T-helper 1 cell treated with Interleukin-12 subunit alpha and Interleukin-12 subunit beta and Interleukin-4 antibody, amounts not matched to agents 30 μg/mL and 1 μg/mL, for 36 hours (primary cell): ENCODE measurements around the gene SUPT5H.

ENCODE experiments used
- H3K27ac Mint-ChIP-seq: one replicate; pipeline ENCODE4 v1.8.0; 2021; ENCODE audit warnings: mild to moderate bottlenecking, mixed read lengths
- H3K27me3 Mint-ChIP-seq: one replicate; pipeline ENCODE4 v1.8.0; 2021; ENCODE audit warnings: low read depth, mixed read lengths
- H3K36me3 Mint-ChIP-seq: one replicate; pipeline ENCODE4 v1.8.0; 2021; ENCODE audit warnings: low read depth, mixed read lengths
- H3K4me1 Mint-ChIP-seq: one replicate; pipeline ENCODE4 v1.8.0; 2021; ENCODE audit warnings: low read depth, mixed read lengths
- H3K4me3 Mint-ChIP-seq: one replicate; pipeline ENCODE4 v1.8.0; 2021; ENCODE audit warnings: mild to moderate bottlenecking, moderate library complexity, mixed read lengths
- H3K9me3 Mint-ChIP-seq: one replicate; pipeline ENCODE4 v1.8.0; 2021; ENCODE audit warnings: mixed read lengths

Gene SUPT5H

GRCh38 chr19:39406656-39407409 is 38.5 kb upstream of the SUPT5H start, which contains the start of gene ZFP36:
TSS of gene ZFP36 (plus strand) at chr19:39406847. CDS start at chr19:39406905, 58 bp downstream.
- Mint-ChIP-seq H3K36me3 (peaks cover 24% of the 10 kb centered on the region), H3K4me3 (peak within 1 kb of the TSS; percentile 96), H3K4me1 (peaks cover 49% of the 10 kb centered on the region), H3K27ac (peak within 1 kb of the TSS; percentile 98), H3K27me3 (no peaks in the 10 kb centered on the region), H3K9me3 (no peaks in the 10 kb centered on the region)

- Mint-ChIP-seq H3K9me3 (no peaks in the 10 kb centered on the region), H3K27me3 (no peaks in the 10 kb centered on the region), H3K36me3 (peaks cover 24% of the 10 kb centered on the region), H3K4me1 (peaks cover 47% of the 10 kb centered on the region), H3K27ac (peak overlapping the region; percentile 98), H3K4me3 (peak overlapping the region; percentile 96)
Measured at GRCh38 chr19:39407410-39407659, 38.0 kb upstream of the SUPT5H start.

GRCh38 chr19:39407660-39408391 is 37.6 kb upstream of the SUPT5H start:
- H3K4me3 Mint-ChIP-seq, result peak overlapping the region; percentile 96
- H3K9me3 Mint-ChIP-seq, result no peaks in the 10 kb centered on the region
- H3K36me3 Mint-ChIP-seq, result peaks cover 24% of the 10 kb centered on the region
- peak overlapping the region; percentile 98 for H3K27ac Mint-ChIP-seq
- H3K4me1 Mint-ChIP-seq, result peaks cover 44% of the 10 kb centered on the region
- H3K27me3 Mint-ChIP-seq, result no peaks in the 10 kb centered on the region

- H3K4me3 Mint-ChIP-seq, result peak overlapping the region; percentile 96
- peaks cover 44% of the 10 kb centered on the region for H3K4me1 Mint-ChIP-seq
- no peaks in the 10 kb centered on the region for H3K9me3 Mint-ChIP-seq
- peaks cover 24% of the 10 kb centered on the region for H3K36me3 Mint-ChIP-seq
- no peaks in the 10 kb centered on the region for H3K27me3 Mint-ChIP-seq
- peak overlapping the region; percentile 98 for H3K27ac Mint-ChIP-seq
Measured at GRCh38 chr19:39408392-39409207, 36.8 kb upstream of the SUPT5H start.

DNA sequence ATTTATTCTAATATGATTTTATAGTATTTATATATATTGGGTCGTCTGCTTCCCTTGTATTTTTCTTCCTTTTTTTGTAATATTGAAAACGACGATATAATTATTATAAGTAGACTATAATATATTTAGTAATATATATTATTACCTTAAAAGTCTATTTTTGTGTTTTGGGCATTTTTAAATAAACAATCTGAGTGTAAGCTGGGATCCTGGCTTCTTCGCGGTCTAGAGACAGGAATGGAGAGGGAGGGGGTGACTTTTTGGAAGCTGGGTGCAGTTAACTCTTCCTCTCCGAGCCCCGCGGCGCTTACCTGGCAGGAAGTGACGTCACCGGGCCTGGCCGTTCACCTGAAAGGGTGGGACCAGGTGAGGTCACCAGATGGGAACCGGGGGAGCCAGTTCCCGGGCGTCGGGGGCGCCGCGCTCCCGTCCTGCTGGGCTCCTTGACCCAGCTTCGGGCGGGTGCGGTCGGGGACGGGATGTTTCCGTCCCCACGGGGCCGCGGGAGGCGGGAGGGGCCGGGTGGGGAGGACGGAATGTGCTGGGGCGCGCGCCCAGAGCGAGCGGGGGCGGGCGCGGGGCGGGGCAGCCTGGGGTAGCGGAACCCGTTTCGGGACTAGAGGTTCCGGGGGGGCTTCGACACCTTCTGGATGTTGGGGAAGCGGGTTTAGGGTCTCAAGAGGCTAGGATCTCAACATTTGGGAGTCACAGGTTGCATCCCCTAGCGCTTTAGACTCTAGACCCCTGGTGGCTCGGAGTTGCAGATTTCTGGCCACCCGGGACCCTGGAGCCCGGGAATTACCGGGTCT is 36.0 kb upstream of the SUPT5H start:
- H3K27me3 Mint-ChIP-seq, result no peaks in the 10 kb centered on the region
- peaks cover 47% of the 10 kb centered on the region for H3K4me1 Mint-ChIP-seq
- peaks cover 24% of the 10 kb centered on the region for H3K36me3 Mint-ChIP-seq
- H3K9me3 Mint-ChIP-seq, result no peaks in the 10 kb centered on the region
- peak overlapping the region; percentile 98 for H3K27ac Mint-ChIP-seq
- H3K4me3 Mint-ChIP-seq, result peak overlapping the region; percentile 96

- H3K4me1 Mint-ChIP-seq, result peaks cover 46% of the 10 kb centered on the region
- H3K36me3 Mint-ChIP-seq, result peaks cover 24% of the 10 kb centered on the region
- peak overlapping the region; percentile 78 for H3K4me3 Mint-ChIP-seq
- no peaks in the 10 kb centered on the region for H3K27me3 Mint-ChIP-seq
- H3K27ac Mint-ChIP-seq, result peak overlapping the region; percentile 96
- no peaks in the 10 kb centered on the region for H3K9me3 Mint-ChIP-seq
Measured at GRCh38 chr19:39410017-39410830, 35.2 kb upstream of the SUPT5H start.

DNA sequence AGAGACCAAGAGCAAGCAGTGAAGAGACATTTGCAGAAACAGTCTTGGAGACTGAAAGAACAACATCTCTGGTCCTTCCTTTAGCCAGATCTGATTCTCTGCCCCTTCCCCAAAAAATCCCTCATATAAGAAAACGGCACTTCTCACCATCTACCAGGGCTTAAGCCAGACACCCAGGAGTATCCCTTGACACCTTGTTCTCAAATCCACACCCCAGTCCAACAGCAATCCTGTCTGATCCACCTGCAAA is 34.6 kb upstream of the SUPT5H start:
- Mint-ChIP-seq H3K4me1 (peaks cover 41% of the 10 kb centered on the region), H3K4me3 (peak overlapping the region; percentile 78), H3K27ac (peak overlapping the region; percentile 96), H3K36me3 (peaks cover 24% of the 10 kb centered on the region), H3K9me3 (no peaks in the 10 kb centered on the region), H3K27me3 (no peaks in the 10 kb centered on the region)

GRCh38 chr19:39411081-39411831 is 34.1 kb upstream of the SUPT5H start:
- H3K4me1 Mint-ChIP-seq, result peaks cover 37% of the 10 kb centered on the region
- H3K27me3 Mint-ChIP-seq, result no peaks in the 10 kb centered on the region
- peaks cover 24% of the 10 kb centered on the region for H3K36me3 Mint-ChIP-seq
- H3K27ac Mint-ChIP-seq, result peak overlapping the region; percentile 96
- peak overlapping the region; percentile 78 for H3K4me3 Mint-ChIP-seq
- no peaks in the 10 kb centered on the region for H3K9me3 Mint-ChIP-seq

DNA sequence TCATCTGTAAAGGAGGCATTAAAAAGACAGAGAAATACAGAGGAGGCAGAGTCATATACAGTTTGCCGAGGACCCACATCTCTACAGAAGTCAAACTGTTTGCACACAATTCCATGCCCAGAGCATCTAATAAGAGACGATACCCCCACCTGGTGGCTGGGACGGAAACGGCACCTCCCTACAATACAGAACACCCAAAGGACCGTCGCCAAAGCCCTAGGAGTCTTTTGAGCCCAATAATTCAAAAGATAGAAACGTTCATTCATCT is 33.6 kb upstream of the SUPT5H start:
- Mint-ChIP-seq H3K27me3 (no peaks in the 10 kb centered on the region), H3K36me3 (peaks cover 24% of the 10 kb centered on the region), H3K9me3 (no peaks in the 10 kb centered on the region), H3K4me1 (peaks cover 36% of the 10 kb centered on the region), H3K4me3 (peak overlapping the region; percentile 78), H3K27ac (peak overlapping the region; percentile 96)

DNA sequence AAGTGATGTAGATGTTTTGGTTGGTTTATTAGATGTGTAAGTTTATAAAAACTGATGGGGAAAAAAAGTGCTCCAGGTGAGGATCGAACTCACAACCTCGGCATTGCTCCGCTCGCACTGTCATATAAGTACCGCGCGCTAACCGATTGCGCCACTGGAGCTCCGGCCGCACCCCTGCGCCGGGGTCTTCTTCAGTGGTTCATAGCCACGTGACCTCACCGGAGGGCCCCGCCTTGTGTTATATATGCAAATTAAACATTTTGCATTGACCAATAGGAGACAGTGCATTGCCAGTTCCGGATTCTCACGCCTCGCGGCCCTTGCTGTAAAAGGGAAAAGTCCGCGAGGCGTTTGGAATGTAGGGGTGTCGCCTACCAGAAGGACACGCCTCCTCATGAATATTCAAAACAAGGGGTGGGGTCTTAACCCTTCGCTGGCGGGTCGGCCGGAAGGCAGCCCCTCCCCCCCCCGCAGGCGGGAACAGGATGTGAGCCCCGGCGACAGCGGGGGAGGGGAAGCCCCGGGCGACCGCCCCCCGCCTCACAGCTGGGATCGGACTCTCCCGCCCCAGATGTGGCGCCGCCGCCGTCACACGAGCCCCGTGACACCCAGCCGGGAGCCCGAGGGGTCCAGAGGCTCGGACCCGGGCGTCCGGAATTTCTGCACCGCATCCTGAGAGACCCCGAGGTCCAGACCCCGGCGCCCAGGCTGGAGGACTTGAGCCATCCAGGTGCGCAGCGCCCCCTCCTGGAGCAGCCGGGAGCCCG is 33.1 kb upstream of the SUPT5H start, which contains the start of gene PLEKHG2:
PLEKHG2 (plus strand) TSS at position 570 of the 767 bp plus-strand sequence. CDS start 1,418 bp downstream, outside the sequence.
- Mint-ChIP-seq H3K4me3 (peak within 1 kb of the TSS; percentile 91), H3K4me1 (peaks cover 36% of the 10 kb centered on the region), H3K27ac (peak within 1 kb of the TSS; percentile 96), H3K36me3 (peaks cover 22% of the 10 kb centered on the region), H3K27me3 (no peaks in the 10 kb centered on the region), H3K9me3 (no peaks in the 10 kb centered on the region)

GRCh38 chr19:39412867-39413271 is 32.5 kb upstream of the SUPT5H start:
- peaks cover 22% of the 10 kb centered on the region for H3K36me3 Mint-ChIP-seq
- peaks cover 38% of the 10 kb centered on the region for H3K4me1 Mint-ChIP-seq
- no peaks in the 10 kb centered on the region for H3K9me3 Mint-ChIP-seq
- H3K27me3 Mint-ChIP-seq, result no peaks in the 10 kb centered on the region
- H3K27ac Mint-ChIP-seq, result peak overlapping the region; percentile 69
- H3K4me3 Mint-ChIP-seq, result peak overlapping the region; percentile 78

DNA sequence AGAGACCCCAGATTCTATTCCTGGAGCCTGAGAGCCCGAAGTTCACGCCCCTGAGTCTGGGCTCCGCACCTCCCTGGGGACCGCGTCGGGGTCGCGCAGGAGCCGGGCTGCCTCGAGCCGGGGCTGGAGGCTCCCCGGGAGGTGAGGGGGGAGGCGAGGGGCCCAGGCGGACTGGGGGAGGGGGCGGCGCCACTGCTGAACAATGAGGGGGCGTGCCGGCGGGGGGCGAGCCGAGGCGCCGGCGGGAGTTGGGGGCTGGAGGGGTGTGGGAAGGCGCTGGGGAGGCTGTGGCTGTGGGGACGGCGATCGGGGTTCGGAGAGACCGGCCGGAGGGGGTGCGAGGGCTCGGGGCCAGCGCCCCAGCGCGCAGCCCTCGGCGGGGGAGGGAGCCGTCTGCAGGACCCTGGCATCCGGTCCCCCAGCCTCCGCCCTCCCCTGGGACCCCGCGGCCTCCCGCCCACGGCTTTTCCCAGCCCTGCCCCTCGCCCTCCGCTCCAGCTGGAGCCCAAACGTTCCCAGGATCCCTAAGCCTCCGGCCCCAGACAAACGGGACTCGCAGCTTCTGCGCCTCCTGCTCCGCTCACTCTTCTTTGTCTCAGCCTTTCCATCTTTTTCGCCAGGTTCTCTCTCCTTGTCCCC is 32.0 kb upstream of the SUPT5H start:
- Mint-ChIP-seq H3K4me3 (peak overlapping the region; percentile 91), H3K27me3 (no peaks in the 10 kb centered on the region), H3K36me3 (peaks cover 17% of the 10 kb centered on the region), H3K27ac (peak overlapping the region; percentile 87), H3K4me1 (peaks cover 38% of the 10 kb centered on the region), H3K9me3 (no peaks in the 10 kb centered on the region)
